ENCODE data around the gene AOC1.
"Not testable (repeated sequence)": the region's sequence is repeated elsewhere in the genome, so short reads cannot be mapped to it uniquely, and the experiment has no call there.

AOC1 gene, protein sequence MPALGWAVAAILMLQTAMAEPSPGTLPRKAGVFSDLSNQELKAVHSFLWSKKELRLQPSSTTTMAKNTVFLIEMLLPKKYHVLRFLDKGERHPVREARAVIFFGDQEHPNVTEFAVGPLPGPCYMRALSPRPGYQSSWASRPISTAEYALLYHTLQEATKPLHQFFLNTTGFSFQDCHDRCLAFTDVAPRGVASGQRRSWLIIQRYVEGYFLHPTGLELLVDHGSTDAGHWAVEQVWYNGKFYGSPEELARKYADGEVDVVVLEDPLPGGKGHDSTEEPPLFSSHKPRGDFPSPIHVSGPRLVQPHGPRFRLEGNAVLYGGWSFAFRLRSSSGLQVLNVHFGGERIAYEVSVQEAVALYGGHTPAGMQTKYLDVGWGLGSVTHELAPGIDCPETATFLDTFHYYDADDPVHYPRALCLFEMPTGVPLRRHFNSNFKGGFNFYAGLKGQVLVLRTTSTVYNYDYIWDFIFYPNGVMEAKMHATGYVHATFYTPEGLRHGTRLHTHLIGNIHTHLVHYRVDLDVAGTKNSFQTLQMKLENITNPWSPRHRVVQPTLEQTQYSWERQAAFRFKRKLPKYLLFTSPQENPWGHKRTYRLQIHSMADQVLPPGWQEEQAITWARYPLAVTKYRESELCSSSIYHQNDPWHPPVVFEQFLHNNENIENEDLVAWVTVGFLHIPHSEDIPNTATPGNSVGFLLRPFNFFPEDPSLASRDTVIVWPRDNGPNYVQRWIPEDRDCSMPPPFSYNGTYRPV

DNA sequence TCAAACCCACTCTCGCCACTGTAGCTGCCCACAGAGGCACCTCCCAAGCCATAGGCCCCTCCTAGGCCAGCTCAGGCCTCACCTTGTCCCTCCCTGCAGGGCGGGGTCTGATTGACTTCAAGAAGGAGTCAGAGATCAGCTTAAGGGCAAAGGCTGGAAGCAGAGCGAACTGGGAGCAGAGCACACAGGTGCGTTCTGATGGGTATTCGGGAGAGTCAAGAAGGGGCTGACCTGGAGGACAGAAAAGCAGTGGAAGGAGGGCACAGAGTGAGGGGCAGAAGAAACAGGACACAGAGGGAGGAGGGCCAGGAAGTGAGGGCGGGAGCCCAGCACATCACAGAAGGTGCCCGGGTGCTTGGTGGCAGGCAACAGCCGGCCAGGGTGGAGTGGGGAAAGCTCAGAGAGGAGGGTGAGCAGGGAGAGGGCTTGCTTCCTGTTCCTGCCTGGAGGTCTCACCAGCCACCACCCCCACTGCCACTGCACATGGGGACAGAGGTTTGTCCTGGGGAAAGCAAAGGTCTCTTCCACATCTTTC is at the start of gene AOC1:
Gene AOC1, plus strand, starts transcription at position 147 of the 535 bp plus-strand sequence. CDS start 3,954 bp downstream, outside the sequence.
- no peak for DNase-seq (ENCODE audit: low read depth in 2 of 2)

DNA sequence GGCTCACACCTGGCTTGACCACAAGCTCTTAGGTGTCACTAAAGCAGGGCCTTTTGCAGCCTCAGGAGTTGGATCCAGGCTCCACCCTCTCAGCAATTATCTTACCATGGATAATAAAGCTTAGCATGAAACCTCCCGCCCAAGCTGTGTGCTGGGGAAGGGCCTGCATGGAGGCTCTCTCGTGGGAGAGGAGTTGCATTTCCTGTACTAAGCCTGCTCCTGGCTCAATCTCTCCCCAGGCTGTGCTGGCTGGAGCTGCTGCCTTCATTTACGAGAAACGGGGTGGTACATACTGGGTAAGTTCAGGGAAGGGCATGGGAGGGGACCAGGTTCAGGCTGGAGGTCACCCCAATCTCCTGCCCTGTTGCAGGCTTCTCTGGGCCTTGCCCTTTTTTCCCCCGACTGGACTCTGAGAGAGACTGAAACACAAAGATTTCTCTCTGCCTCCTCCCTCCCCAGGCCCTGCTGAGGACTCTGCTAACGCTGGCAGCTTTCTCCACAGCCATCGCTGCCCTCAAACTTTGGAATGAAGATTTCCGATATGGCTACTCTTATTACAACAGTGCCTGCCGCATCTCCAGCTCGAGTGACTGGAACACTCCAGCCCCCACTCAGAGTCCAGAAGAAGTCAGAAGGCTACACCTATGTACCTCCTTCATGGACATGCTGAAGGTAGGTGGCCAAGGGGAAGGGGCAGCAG is 49.0 kb upstream of the AOC1 start:
- DNase-seq (ENCODE audit: low read depth in 2 of 2): no peak

DNA sequence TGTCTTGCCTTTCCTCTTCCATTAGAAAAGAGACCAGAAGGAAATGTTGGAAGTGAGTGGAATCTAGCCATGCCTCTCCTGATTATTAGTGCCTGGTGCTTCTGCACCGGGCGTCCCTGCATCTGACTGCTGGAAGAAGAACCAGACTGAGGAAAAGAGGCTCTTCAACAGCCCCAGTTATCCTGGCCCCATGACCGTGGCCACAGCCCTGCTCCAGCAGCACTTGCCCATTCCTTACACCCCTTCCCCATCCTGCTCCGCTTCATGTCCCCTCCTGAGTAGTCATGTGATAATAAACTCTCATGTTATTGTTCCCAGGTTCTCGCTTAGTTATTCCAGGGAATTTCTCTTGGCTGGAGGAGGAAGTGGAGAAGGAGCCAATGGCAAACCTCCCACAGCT is 47.5 kb upstream of the AOC1 start:
- DNase-seq (ENCODE audit: low read depth in 2 of 2): no peak

DNA sequence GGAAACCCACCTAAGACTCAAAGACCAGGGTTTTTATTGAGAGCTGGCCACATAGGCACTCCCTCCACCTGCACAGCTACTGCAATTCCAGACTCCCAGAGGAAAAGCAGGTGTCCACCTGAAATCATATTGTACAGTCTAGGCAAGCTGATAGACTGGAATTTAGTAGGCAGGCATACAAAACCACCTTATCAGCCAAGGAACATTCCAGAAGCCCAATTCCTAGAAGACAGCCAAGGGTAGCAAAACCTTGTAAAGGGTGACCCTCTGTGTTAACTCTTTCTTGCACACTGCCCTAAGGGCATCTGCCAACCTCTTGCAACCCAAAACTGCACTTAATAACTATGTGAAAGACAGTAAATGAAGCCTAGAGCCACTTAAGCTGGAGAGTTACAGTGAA is 46.5 kb upstream of the AOC1 start:
- no peak for DNase-seq (ENCODE audit: low read depth in 2 of 2)

DNA sequence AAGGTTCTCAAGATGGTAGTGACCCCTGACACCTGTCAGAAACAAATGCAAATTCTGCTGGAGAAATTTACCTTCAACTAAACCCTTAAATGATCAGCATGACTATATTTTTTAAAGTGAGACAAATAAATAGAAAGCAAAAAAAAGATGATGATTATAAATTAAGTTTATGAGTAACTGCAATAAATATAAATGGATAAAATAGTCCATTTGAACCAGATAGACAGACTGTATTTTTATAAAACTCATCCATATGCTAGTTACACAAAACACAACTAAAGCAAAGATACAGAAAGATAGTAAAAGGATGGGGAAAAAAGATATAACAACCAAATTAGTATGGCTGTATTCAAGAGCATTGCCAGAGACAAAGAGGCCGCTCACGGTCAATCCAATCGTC is 45.9 kb upstream of the AOC1 start:
- no peak for DNase-seq (ENCODE audit: low read depth in 2 of 2)

DNA sequence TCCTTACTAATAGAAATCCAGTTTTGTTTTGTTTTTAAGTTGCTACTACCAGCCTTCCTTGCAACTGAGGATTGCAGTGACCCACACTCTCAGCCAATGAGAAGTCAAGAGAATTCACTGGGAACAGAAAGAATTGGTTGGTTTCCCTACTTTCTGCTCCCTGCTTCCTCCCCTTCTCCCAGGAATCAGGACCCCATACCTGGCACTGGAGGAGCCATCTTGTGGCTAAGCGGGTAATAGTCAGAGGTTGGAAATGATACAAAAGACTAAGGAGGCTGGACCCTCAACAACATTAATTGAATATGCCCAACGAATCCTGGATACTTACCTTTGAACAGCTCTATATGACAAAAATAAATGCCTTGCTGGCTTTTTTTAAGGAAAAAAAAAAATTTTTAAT is 45.5 kb upstream of the AOC1 start:
- no peak for DNase-seq (ENCODE audit: low read depth in 2 of 2)

DNA sequence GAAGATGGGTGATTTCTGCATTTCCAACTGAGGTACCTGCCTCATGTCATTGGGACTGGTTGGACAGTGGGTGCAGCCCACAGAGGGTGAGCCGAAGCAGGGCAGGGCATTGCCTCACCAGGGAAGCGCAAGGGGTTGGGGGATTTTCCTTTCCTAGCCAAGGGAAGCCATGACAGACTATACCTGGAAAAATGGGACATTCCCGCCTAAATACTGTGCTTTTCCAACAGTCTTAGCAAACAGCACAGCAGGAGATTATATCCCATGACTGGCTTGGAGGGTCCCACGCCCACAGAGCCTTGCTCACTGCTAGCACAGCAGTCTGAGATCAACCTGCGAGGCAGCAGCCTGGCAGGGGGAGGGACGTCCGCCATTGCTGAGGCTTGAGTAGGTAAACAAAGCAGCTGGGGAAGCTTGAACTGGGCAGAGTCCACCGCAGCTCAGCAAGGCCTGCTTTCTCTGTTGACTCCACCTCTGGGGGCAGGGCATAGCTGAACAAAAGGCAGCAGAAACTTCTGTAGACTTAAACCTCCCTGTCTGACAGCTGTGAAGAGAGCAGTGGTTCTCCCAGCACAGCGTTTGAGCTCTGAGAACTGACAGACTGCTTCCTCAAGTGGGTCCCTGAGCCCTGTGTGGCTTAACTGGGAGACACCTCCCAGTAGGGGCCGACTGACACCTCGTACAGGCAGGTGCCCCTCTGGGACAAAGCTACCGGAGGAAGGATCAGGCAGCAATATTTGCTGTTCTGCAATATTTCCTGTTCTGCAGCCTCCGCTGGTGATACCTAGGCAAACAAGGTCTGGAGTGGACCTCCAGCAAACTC is 44.5 kb upstream of the AOC1 start:
- not testable (repeated sequence) for DNase-seq (ENCODE audit: low read depth in 2 of 2)

DNA sequence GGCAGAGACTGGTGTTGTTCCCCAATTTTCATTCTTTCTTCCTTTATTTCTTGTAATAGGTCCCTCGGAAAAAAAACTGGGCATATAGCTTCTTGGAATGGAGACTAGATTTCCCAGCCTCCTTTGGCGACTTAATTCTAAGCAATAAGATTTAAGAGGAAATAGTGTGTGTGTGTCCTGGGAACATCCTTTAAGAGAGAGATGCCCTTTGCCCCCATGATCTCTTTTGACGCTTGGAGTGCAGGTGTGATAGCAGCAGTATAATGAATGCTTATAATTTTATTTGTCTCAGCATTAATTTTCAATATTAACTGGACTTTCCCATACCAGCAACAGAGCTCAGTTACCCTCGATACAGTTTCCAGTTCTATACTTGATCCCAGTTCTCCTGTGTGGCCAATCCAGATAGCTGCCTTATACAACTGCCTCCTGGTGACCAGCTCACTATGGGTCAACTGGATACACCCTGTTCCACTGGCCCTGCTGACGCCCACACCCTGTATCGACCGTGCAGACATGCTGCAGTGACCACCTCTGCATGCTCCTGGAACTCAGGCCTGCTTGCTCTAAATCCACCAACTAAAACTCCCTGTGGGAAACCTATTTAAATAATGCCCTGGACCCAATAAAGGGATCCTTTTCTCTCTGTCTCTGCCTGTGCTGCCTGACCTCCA is 37.9 kb upstream of the AOC1 start:
- no peak for DNase-seq (ENCODE audit: low read depth in 2 of 2)

DNA sequence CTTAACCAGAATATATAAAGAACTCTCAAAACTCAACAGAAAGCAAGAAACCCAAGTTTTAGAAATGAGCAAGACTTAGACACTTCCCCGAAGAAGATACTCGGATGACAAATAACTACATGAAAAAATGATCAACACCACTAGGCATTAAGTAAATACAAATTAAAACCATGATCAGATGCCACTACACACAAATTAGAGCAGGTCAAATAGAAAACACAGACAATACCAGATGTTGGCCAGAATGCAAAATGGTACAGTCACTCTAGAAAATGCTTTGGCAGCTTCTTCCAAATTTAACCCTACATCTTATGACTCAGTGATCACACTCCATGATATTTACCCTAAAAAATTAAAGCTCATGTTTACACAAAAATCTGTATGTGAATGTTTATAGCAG is 33.3 kb upstream of the AOC1 start:
- no peak for DNase-seq (ENCODE audit: low read depth in 2 of 2)

DNA sequence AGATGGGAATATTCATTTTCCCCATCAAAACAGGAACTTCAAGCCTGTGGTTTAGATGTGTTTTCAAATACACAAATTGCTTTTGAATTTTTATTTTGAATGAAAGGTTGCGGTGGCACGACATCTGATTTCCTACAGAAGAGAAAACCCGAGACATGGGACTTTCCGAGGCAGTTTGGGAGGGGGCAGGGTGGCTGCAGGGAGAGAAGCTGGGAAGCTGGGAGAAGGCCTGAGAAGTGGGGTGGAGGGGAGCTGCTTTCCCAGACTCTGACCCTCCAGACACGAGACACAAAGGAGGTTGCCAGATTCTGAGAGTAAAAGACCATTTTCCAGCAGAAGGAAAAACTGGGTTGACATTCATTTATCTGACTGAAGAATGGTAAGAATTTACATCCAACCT is 32.2 kb upstream of the AOC1 start:
- no peak for DNase-seq (ENCODE audit: low read depth in 2 of 2)

DNA sequence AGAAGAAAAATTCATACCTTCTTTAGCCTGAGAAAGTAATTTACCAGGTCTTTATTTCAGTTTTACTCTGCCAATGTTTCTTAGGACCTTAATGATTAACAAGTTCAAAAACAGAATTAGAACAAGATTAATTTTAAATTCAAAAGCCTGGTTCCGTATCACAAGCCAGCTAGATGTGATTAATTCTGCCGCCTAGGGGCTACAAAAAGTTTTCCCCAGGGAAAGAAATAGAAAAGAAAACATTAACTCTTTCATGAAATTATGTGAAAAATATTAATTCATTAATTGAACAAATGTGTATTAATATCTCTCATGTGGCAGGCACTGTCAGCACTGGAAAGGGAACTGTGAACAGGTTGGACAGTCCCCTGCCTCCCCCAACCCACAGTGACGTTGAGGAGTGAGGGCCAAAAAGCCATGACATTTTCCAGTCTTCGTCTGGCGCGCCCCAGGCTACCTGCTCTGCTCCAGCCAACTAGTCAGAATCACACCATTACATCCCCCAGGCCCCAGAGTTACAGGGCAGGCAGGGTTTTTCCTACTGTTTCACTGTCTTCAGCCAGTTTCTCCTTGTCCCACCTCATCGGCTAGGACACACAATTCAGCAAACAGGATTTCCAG is 31.6 kb upstream of the AOC1 start:
- no peak for DNase-seq (ENCODE audit: low read depth in 2 of 2)

DNA sequence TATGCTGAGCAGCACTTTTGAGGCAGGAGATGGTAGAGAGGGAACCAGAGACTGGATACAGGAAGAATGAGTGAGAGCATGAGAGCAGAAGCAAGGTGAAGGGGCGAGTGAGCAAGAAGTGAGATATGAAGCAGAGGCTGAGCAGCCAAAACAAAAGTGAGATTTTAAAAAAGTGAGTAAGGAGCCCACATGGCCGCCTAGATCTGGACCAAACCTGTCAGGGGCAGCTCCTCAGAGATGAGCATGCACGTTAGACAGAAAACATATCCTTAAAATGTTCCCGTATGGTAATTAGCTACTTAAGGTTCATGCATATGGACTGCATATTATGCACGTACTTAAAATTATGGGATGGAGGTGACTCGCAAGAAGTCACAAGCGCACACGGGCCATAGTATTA is 29.3 kb upstream of the AOC1 start:
- no peak for DNase-seq (ENCODE audit: low read depth in 2 of 2)

DNA sequence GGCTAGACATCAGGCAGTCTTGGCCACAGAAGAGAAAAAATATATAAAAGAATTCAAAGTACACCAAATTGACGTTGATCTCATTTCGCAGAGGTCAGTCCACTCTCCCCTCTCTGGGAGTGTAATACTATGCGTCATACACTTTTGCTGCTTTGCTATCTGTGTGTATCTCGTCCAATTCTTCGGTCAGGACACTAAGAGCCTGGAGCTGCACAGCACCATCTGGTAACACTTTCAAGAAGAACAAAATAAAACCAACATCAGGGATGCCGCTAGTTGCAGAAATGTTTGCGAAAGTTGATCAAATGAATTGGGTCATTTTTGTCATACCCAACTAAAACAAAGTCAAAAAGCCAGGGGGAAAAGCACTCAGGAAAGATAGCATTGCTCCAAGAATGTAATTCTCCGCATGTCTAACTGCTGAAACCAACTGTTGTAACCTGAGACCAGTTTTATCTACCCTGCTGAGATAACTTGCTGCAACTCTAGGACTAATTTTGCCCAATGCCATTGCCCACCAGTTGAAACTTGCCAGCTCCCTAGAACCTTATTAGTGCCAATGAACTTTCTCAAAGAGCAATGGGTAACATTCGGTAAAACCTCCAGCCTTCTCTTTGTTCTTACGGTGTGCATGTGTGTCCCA is 28.7 kb upstream of the AOC1 start:
- DNase-seq (ENCODE audit: low read depth in 2 of 2): no peak

DNA sequence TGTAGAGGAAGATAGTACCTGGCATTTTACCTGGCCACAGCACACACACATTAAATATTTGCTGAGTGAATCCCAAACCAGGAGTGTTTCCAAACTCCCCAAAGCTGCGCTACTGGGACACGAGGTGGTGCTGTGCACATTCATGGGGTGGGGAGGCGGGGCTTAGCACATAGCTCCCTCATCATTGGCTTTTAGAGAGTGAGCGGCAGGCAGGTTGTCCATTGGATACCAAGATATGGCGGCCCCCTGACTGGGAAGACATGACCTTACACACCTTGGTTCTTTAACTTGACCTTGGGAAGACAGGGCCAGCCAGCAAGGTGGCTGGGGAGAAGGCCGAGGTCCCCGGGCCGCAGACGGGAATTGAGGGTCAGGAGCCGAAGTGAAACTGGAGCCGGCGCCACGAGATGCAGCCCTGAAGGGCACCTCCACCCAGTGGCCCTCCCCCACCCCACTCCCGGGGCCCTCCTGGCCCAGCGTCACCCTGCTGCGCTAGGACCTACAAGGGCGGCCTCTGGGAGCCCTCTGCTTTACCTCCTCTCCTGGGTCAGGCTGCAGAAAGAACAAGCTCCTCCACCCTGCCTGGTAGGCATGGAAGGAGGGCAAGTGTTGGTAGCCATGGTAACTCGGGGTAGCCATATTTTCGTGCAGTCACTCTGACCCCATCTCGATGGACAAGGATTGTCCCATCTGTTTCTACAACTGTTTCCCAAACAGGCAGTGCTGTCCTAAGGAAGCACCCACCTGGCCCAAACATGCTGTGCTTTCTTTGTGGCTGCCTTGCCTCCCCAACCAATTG is 27.7 kb upstream of the AOC1 start:
- no peak for DNase-seq (ENCODE audit: low read depth in 2 of 2)

DNA sequence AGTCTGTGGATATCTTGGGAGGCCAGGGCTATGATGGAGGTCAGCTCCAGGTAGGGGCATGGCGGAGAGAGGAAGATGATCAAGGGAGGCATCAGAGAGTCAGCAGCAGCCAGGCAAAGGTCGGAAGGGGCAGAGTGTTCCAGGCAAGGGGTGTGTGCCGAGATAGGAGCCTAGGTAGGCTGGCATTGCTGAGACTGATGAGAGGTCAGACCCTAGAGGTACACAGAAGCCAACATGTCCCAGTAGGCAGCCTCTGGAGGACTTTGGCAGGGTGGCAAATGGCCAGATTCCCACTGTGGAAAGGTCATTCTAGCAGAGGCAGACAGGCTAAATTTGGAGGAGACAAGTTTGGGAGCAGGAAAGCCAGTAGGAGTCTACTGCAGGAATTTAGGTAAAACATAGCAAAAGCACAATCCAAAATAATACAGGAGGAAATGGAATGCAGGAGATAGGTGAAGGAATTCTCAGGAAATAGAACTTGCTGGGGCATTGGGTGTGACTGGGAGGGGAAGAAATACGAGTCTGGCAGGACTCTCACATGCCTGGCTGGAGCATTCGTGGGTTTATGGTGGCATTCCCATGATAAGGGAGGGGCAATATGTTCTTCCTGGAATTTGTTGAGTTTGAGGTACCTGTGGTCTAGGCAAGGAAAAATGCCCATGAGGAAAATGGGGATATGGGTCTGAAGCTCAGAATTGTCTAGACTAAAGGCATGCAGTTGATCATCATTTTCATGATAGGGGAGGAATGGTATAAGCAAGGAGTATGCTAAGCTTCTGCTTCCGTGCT is 26.1 kb upstream of the AOC1 start:
- DNase-seq (ENCODE audit: low read depth in 2 of 2): no peak

DNA sequence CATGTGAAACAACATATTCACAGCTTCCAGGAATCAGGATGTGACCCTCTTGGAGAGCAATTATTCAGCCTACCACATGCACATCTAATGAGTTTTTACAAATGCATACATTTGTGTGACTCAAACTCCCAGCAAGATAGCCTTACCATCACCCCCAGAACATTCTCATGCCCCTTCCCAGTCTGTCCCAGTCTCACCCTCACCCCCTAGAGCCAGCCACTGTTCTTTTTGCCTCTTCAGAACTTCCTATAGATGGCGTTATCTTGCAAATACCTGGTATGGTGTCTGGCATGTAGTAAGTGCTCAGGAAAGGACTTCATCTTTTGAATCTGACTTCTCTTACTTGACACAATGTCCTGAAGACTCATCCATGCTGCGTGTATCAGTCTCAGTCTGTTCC is 23.9 kb upstream of the AOC1 start:
- no peak for DNase-seq (ENCODE audit: low read depth in 2 of 2)

DNA sequence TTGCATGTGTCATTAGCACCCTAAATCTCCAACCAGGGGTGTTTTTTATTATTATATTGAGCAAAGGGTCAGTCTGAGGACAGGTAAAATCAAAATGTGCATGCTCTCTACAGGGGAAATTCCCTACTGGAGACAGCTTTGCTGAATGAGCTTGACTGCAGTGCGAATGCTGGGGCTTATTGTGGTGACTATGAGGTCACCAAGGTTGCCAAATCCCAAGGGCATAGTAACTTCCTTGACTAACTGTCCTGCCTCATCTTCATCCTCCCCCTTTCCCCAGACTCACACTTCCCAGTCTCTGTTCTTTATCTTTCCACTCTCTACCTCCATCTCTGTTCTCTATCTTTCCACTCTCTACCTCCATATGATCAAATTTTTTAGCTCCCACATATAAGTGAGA is 22.9 kb upstream of the AOC1 start:
- no peak for DNase-seq (ENCODE audit: low read depth in 2 of 2)

DNA sequence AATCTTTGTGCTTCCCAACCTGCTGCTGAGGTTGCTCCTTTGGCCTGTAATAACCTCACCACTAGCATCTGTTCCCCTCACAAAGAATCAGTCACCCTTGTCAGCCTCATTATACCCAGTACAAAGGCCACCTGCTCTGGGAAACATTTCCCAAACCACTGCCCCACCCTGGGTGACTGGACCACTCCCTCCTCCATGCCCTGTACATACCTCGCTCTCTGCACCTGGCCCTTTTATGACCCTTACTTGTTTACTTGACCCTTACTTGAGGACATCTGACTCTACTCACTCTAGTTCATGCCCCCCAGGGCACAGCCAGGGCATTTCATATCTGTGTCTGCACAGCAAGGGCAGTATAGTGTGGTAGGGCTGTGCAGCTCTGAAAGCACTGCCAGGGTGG is 21.4 kb upstream of the AOC1 start:
- no peak for DNase-seq (ENCODE audit: low read depth in 2 of 2)

Data from stimulated activated CD8-positive, alpha-beta memory T cell treated with anti-CD3 and anti-CD28 coated beads, Interleukin-15, amount 100 ng/mL, for 48 hours (primary cell).